Fibroblast of lung (primary cell): ENCODE results near the gene ARHGEF4. TPM values are rescaled to one million over a fixed set of nuclear protein-coding genes. Genes with fewer than 3 reads are reported as not detected.

ENCODE experiments used
- DNase-seq, 2 donors: peaks; one replicate each; pipeline versions ENCODE4 v3.0.0 to v3.0.0-alpha.2; 2010; ENCODE audit warnings: low read depth in 2 of 2
- H2AFZ ChIP-seq: 2 replicates; pipeline ENCODE4 v1.5.1; 2012; ENCODE audit warnings: low read length, control low read depth, inconsistent platforms
- H3K27ac ChIP-seq: 2 replicates; pipeline ENCODE4 v1.5.1; 2011; ENCODE audit warnings: low read length, control low read depth; ENCODE audit not compliant: insufficient read depth
- H3K27me3 ChIP-seq: 2 replicates; pipeline ENCODE4 v1.5.1; 2011; ENCODE audit warnings: mild to moderate bottlenecking, low read length; ENCODE audit not compliant: control insufficient read depth, insufficient read depth
- H3K36me3 ChIP-seq: 2 replicates; pipeline ENCODE4 v1.5.1; 2011; ENCODE audit warnings: low read length; ENCODE audit not compliant: control insufficient read depth, insufficient read depth
- H3K4me1 ChIP-seq: 2 replicates; pipeline ENCODE4 v1.5.1; 2011; ENCODE audit warnings: low read length; ENCODE audit not compliant: control insufficient read depth, insufficient read depth; ENCODE audit errors: extremely low read depth
- H3K4me2 ChIP-seq: 2 replicates; pipeline ENCODE4 v1.5.1; 2011; ENCODE audit warnings: low read length, control low read depth; ENCODE audit not compliant: insufficient read depth; ENCODE audit errors: extremely low read depth
- H3K4me3 ChIP-seq, 4 experiments: fragments of 200-600 bp in 1 of 4; sonication (generic) in 1 of 4; replicated peaks in 1 of 4; 2 replicates each; pipeline ENCODE4 v1.5.1; 2011 to 2016; ENCODE audit warnings: low read length in 4 of 4, low read depth in 3 of 4, mild to moderate bottlenecking in 3 of 4, control low read depth in 2 of 4, inconsistent platforms in 1 of 4, mixed read lengths in 1 of 4; ENCODE audit not compliant: insufficient read depth in 1 of 4; ENCODE audit errors: control extremely low read depth in 1 of 4
- H3K79me2 ChIP-seq: 2 replicates; pipeline ENCODE4 v1.5.1; 2012; ENCODE audit warnings: mild to moderate bottlenecking, low read length, inconsistent platforms; ENCODE audit not compliant: control insufficient read depth, insufficient read depth
- H3K9ac ChIP-seq: 2 replicates; pipeline ENCODE4 v1.5.1; 2011; ENCODE audit warnings: mild to moderate bottlenecking, low read length, control low read depth; ENCODE audit not compliant: insufficient read depth
- H3K9me3 ChIP-seq: 2 replicates; pipeline ENCODE4 v1.5.1; 2012; ENCODE audit warnings: low read depth, low read length; ENCODE audit not compliant: control insufficient read depth, insufficient read depth
- H4K20me1 ChIP-seq: 2 replicates; pipeline ENCODE4 v1.5.1; 2011; ENCODE audit warnings: low read length; ENCODE audit not compliant: control insufficient read depth, insufficient read depth; ENCODE audit errors: extremely low read depth
- CTCF ChIP-seq, 2 donors: IDR thresholded peaks in 1 of 2; conservative IDR thresholded peaks in 1 of 2; 1 replicate in 1 of 2; 2 replicates in 1 of 2; pipeline ENCODE4 v1.5.1; 2011 to 2012; ENCODE audit warnings: low read length in 2 of 2, control low read depth in 1 of 2, inconsistent platforms in 1 of 2, low read depth in 1 of 2, mild to moderate bottlenecking in 1 of 2
- EZH2 ChIP-seq: IDR thresholded peaks from 2 replicates; pipeline ENCODE4 v1.5.1; 2012; ENCODE audit warnings: low read length, control low read depth, mild to moderate bottlenecking; ENCODE audit errors: missing control alignments
- polyA plus RNA-seq, 2 donors: library from polyadenylated mRNA; depleted of rRNA in 1 of 2; stranded (reverse) in 1 of 2; unstranded in 1 of 2; fragments of >200 nt; gene quantifications; 2 replicates each; pipeline ENCODE4 v1.2.1, GENCODE V29; 2011 to 2012; ENCODE audit warnings: missing spikeins in 1 of 2
- total RNA-seq: library from RNA; depleted of rRNA; stranded (reverse); fragments of >200 nt; gene quantifications from 2 replicates; pipeline ENCODE4 v1.2.1, GENCODE V29; 2014

The ARHGEF4 gene
- total and polyA plus RNA-seq, 2 donors (not counting 1 experiment from before 2014, with no cell fraction given): 0.05 to 0.83 TPM

- no peaks in the 10 kb centered on the region for H4K20me1 ChIP-seq
- no peak overlapping the region for H3K9ac ChIP-seq
- H3K4me3 ChIP-seq: no peak overlapping the region
- H3K36me3 ChIP-seq: no peaks in the 10 kb centered on the region
- H3K4me1 ChIP-seq: no peaks in the 10 kb centered on the region
- TF ChIP-seq EZH2 (no peak), CTCF (conservative IDR thresholded peaks at IDR 0.05 in 1 of 2, IDR thresholded peaks at IDR 0.05 in 1 of 2; ENCODE audit: low read depth in 1 of 2, low read length in 2 of 2) (no peak)
- no peaks in the 10 kb centered on the region for H3K27me3 ChIP-seq
- no peaks in the 10 kb centered on the region for H3K79me2 ChIP-seq
- no peak for DNase-seq
- H3K4me2 ChIP-seq: no peak overlapping the region
- H3K9me3 ChIP-seq: no peaks in the 10 kb centered on the region
- H2AFZ ChIP-seq: no peak overlapping the region
- H3K27ac ChIP-seq: no peak overlapping the region
Measured at GRCh38 chr2:130910931-130911330, 74.2 kb downstream of the ARHGEF4 start.

GRCh38 chr2:130911482-130911881 is 74.8 kb downstream of the ARHGEF4 start:
- H2AFZ ChIP-seq: no peak overlapping the region
- H3K4me1 ChIP-seq: no peaks in the 10 kb centered on the region
- H3K4me2 ChIP-seq: no peak overlapping the region
- H3K9me3 ChIP-seq: no peaks in the 10 kb centered on the region
- DNase-seq: no peak
- no peak for TF ChIP-seq EZH2
- no peak for TF ChIP-seq CTCF (conservative IDR thresholded peaks at IDR 0.05 in 1 of 2, IDR thresholded peaks at IDR 0.05 in 1 of 2; ENCODE audit: low read depth in 1 of 2, low read length in 2 of 2)
- no peaks in the 10 kb centered on the region for H3K36me3 ChIP-seq
- no peak overlapping the region for H3K9ac ChIP-seq
- no peaks in the 10 kb centered on the region for H3K79me2 ChIP-seq
- no peak overlapping the region for H3K27ac ChIP-seq
- H3K27me3 ChIP-seq: no peaks in the 10 kb centered on the region
- H3K4me3 ChIP-seq: no peak overlapping the region
- H4K20me1 ChIP-seq: no peaks in the 10 kb centered on the region

GRCh38 chr2:130911996-130912395 is 75.3 kb downstream of the ARHGEF4 start:
- Histone ChIP-seq H3K4me2 (no peak overlapping the region), H4K20me1 (no peaks in the 10 kb centered on the region), H3K27ac (no peak overlapping the region), H3K36me3 (no peaks in the 10 kb centered on the region), H2AFZ (no peak overlapping the region), H3K9ac (no peak overlapping the region), H3K9me3 (no peaks in the 10 kb centered on the region), H3K27me3 (no peaks in the 10 kb centered on the region), H3K79me2 (no peaks in the 10 kb centered on the region), H3K4me1 (no peaks in the 10 kb centered on the region), H3K4me3 (no peak overlapping the region)
- DNase-seq: no peak
- TF ChIP-seq CTCF (conservative IDR thresholded peaks at IDR 0.05 in 1 of 2, IDR thresholded peaks at IDR 0.05 in 1 of 2; ENCODE audit: low read depth in 1 of 2, low read length in 2 of 2) (no peak), EZH2 (no peak)
